Fibroblast of lung (primary cell): ENCODE data around the gene DENND1A. TPM values are rescaled to one million over a fixed set of nuclear protein-coding genes. Genes with fewer than 3 reads are reported as not detected.

Source experiments
- DNase-seq, 2 donors: peaks; one replicate each; pipeline versions ENCODE4 v3.0.0 to v3.0.0-alpha.2; 2010; ENCODE audit warnings: low read depth in 2 of 2
- H2AFZ ChIP-seq: 2 replicates; pipeline ENCODE4 v1.5.1; 2012; ENCODE audit warnings: low read length, control low read depth, inconsistent platforms
- H3K27ac ChIP-seq: 2 replicates; pipeline ENCODE4 v1.5.1; 2011; ENCODE audit warnings: low read length, control low read depth; ENCODE audit not compliant: insufficient read depth
- H3K27me3 ChIP-seq: 2 replicates; pipeline ENCODE4 v1.5.1; 2011; ENCODE audit warnings: mild to moderate bottlenecking, low read length; ENCODE audit not compliant: control insufficient read depth, insufficient read depth
- H3K36me3 ChIP-seq: 2 replicates; pipeline ENCODE4 v1.5.1; 2011; ENCODE audit warnings: low read length; ENCODE audit not compliant: control insufficient read depth, insufficient read depth
- H3K4me1 ChIP-seq: 2 replicates; pipeline ENCODE4 v1.5.1; 2011; ENCODE audit warnings: low read length; ENCODE audit not compliant: control insufficient read depth, insufficient read depth; ENCODE audit errors: extremely low read depth
- H3K4me2 ChIP-seq: 2 replicates; pipeline ENCODE4 v1.5.1; 2011; ENCODE audit warnings: low read length, control low read depth; ENCODE audit not compliant: insufficient read depth; ENCODE audit errors: extremely low read depth
- H3K4me3 ChIP-seq, 4 experiments: fragments of 200-600 bp in 1 of 4; sonication (generic) in 1 of 4; replicated peaks in 1 of 4; 2 replicates each; pipeline ENCODE4 v1.5.1; 2011 to 2016; ENCODE audit warnings: low read length in 4 of 4, low read depth in 3 of 4, mild to moderate bottlenecking in 3 of 4, control low read depth in 2 of 4, inconsistent platforms in 1 of 4, mixed read lengths in 1 of 4; ENCODE audit not compliant: insufficient read depth in 1 of 4; ENCODE audit errors: control extremely low read depth in 1 of 4
- H3K79me2 ChIP-seq: 2 replicates; pipeline ENCODE4 v1.5.1; 2012; ENCODE audit warnings: mild to moderate bottlenecking, low read length, inconsistent platforms; ENCODE audit not compliant: control insufficient read depth, insufficient read depth
- H3K9ac ChIP-seq: 2 replicates; pipeline ENCODE4 v1.5.1; 2011; ENCODE audit warnings: mild to moderate bottlenecking, low read length, control low read depth; ENCODE audit not compliant: insufficient read depth
- H3K9me3 ChIP-seq: 2 replicates; pipeline ENCODE4 v1.5.1; 2012; ENCODE audit warnings: low read depth, low read length; ENCODE audit not compliant: control insufficient read depth, insufficient read depth
- H4K20me1 ChIP-seq: 2 replicates; pipeline ENCODE4 v1.5.1; 2011; ENCODE audit warnings: low read length; ENCODE audit not compliant: control insufficient read depth, insufficient read depth; ENCODE audit errors: extremely low read depth
- EZH2 ChIP-seq: IDR thresholded peaks from 2 replicates; pipeline ENCODE4 v1.5.1; 2012; ENCODE audit warnings: low read length, control low read depth, mild to moderate bottlenecking; ENCODE audit errors: missing control alignments
- polyA plus RNA-seq, 2 donors: library from polyadenylated mRNA; depleted of rRNA in 1 of 2; stranded (reverse) in 1 of 2; unstranded in 1 of 2; fragments of >200 nt; gene quantifications; 2 replicates each; pipeline ENCODE4 v1.2.1, GENCODE V29; 2011 to 2012; ENCODE audit warnings: missing spikeins in 1 of 2
- total RNA-seq: library from RNA; depleted of rRNA; stranded (reverse); fragments of >200 nt; gene quantifications from 2 replicates; pipeline ENCODE4 v1.2.1, GENCODE V29; 2014
- TF ChIP-seq, protein P1 (sequence below), 2 donors: IDR thresholded peaks in 1 of 2; conservative IDR thresholded peaks in 1 of 2; 1 replicate in 1 of 2; 2 replicates in 1 of 2; pipeline ENCODE4 v1.5.1; 2011 to 2012; ENCODE audit warnings: low read length in 2 of 2, control low read depth in 1 of 2, inconsistent platforms in 1 of 2, low read depth in 1 of 2, mild to moderate bottlenecking in 1 of 2

The DENND1A gene
- total and polyA plus RNA-seq, 2 donors (not counting 1 experiment from before 2014, with no cell fraction given): 13.0 to 18.3 TPM

DNA sequence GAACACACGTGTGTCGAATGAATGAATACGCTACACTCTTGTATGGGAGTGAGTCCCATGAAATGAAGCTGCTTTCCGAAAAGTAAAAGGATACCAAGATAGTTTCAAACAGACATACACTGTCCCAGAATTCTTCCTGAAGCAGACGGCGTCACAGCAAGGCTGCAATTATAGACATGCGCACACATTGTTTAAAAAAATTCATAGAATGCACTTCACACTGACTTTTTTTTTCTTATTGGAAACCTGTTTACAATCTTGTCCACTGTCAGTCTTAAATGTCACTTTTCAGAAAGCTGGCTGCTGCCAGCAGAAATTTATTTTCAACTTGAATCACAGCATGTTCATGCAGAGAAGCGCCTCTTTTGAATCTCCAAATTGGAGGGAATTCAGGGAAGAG is 449.1 kb downstream of the DENND1A start:
- H3K4me1 ChIP-seq: no peaks in the 10 kb centered on the region
- H3K27ac ChIP-seq: no peak overlapping the region
- no peak for TF ChIP-seq EZH2
- TF ChIP-seq, protein P1, sequence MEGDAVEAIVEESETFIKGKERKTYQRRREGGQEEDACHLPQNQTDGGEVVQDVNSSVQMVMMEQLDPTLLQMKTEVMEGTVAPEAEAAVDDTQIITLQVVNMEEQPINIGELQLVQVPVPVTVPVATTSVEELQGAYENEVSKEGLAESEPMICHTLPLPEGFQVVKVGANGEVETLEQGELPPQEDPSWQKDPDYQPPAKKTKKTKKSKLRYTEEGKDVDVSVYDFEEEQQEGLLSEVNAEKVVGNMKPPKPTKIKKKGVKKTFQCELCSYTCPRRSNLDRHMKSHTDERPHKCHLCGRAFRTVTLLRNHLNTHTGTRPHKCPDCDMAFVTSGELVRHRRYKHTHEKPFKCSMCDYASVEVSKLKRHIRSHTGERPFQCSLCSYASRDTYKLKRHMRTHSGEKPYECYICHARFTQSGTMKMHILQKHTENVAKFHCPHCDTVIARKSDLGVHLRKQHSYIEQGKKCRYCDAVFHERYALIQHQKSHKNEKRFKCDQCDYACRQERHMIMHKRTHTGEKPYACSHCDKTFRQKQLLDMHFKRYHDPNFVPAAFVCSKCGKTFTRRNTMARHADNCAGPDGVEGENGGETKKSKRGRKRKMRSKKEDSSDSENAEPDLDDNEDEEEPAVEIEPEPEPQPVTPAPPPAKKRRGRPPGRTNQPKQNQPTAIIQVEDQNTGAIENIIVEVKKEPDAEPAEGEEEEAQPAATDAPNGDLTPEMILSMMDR (conservative IDR thresholded peaks at IDR 0.05 in 1 of 2, IDR thresholded peaks at IDR 0.05 in 1 of 2; ENCODE audit: low read depth in 1 of 2, low read length in 2 of 2): no peak
- no peaks in the 10 kb centered on the region for H4K20me1 ChIP-seq
- H3K4me2 ChIP-seq: no peak overlapping the region
- H3K79me2 ChIP-seq: no peaks in the 10 kb centered on the region
- DNase-seq: no peak
- no peak overlapping the region for H2AFZ ChIP-seq
- H3K9ac ChIP-seq: no peak overlapping the region
- H3K9me3 ChIP-seq: no peaks in the 10 kb centered on the region
- no peaks in the 10 kb centered on the region for H3K27me3 ChIP-seq
- H3K36me3 ChIP-seq: no peaks in the 10 kb centered on the region
- no peak overlapping the region for H3K4me3 ChIP-seq

- Histone ChIP-seq H3K36me3 (no peaks in the 10 kb centered on the region), H3K9ac (no peak overlapping the region), H3K4me2 (no peak overlapping the region), H3K27me3 (no peaks in the 10 kb centered on the region), H2AFZ (no peak overlapping the region), H3K4me3 (no peak overlapping the region), H3K27ac (no peak overlapping the region), H3K79me2 (no peaks in the 10 kb centered on the region), H3K9me3 (no peaks in the 10 kb centered on the region), H4K20me1 (no peaks in the 10 kb centered on the region), H3K4me1 (no peaks in the 10 kb centered on the region)
- no peak for TF ChIP-seq EZH2
- TF ChIP-seq, protein P1 (conservative IDR thresholded peaks at IDR 0.05 in 1 of 2, IDR thresholded peaks at IDR 0.05 in 1 of 2; ENCODE audit: low read depth in 1 of 2, low read length in 2 of 2): no peak
- no peak for DNase-seq
These were observed 449.8 kb downstream of the DENND1A start for GRCh38 chr9:123480096-123480495.

- Histone ChIP-seq H3K4me1 (no peaks in the 10 kb centered on the region), H3K36me3 (no peaks in the 10 kb centered on the region), H4K20me1 (no peaks in the 10 kb centered on the region), H3K4me2 (no peak overlapping the region), H3K27me3 (no peaks in the 10 kb centered on the region), H2AFZ (no peak overlapping the region), H3K4me3 (no peak overlapping the region), H3K9me3 (no peaks in the 10 kb centered on the region), H3K9ac (no peak overlapping the region), H3K27ac (no peak overlapping the region), H3K79me2 (no peaks in the 10 kb centered on the region)
- no peak for DNase-seq
- TF ChIP-seq EZH2: no peak
- TF ChIP-seq, protein P1 (conservative IDR thresholded peaks at IDR 0.05 in 1 of 2, IDR thresholded peaks at IDR 0.05 in 1 of 2; ENCODE audit: low read depth in 1 of 2, low read length in 2 of 2): no peak
These were observed 450.8 kb downstream of the DENND1A start for GRCh38 chr9:123478967-123479602.
